Inferior parietal cortex (tissue), 1 donor: ENCODE measurements around the gene DUOXA1.
"Not testable (repeated sequence)": the region's sequence is repeated elsewhere in the genome, so short reads cannot be mapped to it uniquely, and the experiment has no call there.

ENCODE experiments used
- DNase-seq: peaks from one replicate; pipeline ENCODE4 v3.0.0-alpha.2; 2016; ENCODE audit errors: extremely low spot score

Gene DUOXA1

GRCh38 chr15:45112591-45113379 is 16.9 kb downstream of the DUOXA1 start:
- DNase-seq = no peak

- DNase-seq = no peak
These were observed 17.5 kb downstream of the DUOXA1 start for GRCh38 chr15:45112143-45112590.

- no peak for DNase-seq
These were observed 18.1 kb downstream of the DUOXA1 start for GRCh38 chr15:45111390-45112142.

GRCh38 chr15:45110256-45110820 is 19.3 kb downstream of the DUOXA1 start:
- no peak for DNase-seq

GRCh38 chr15:45107941-45108630 is 21.6 kb downstream of the DUOXA1 start:
- no peak for DNase-seq

GRCh38 chr15:45106002-45106790 is 23.5 kb downstream of the DUOXA1 start:
- no peak for DNase-seq

- DNase-seq = no peak
These were observed 24.1 kb downstream of the DUOXA1 start for GRCh38 chr15:45105586-45105985.

- not testable (repeated sequence) for DNase-seq
These were observed 25.5 kb downstream of the DUOXA1 start for GRCh38 chr15:45104170-45104569.

- no peak for DNase-seq
These were observed 27.5 kb downstream of the DUOXA1 start for GRCh38 chr15:45102226-45102625.

- no peak for DNase-seq
These were observed 27.9 kb downstream of the DUOXA1 start for GRCh38 chr15:45101749-45102148.

GRCh38 chr15:45100884-45101625 is 28.6 kb downstream of the DUOXA1 start:
- no peak for DNase-seq

GRCh38 chr15:45099549-45100165 is 30.0 kb downstream of the DUOXA1 start:
- DNase-seq = no peak

GRCh38 chr15:45097466-45097865 is 32.2 kb downstream of the DUOXA1 start:
- DNase-seq = no peak

- no peak for DNase-seq
These were observed 34.0 kb downstream of the DUOXA1 start for GRCh38 chr15:45095661-45096060.

- no peak for DNase-seq
These were observed 35.3 kb downstream of the DUOXA1 start for GRCh38 chr15:45094358-45094730.

- DNase-seq = no peak
These were observed 35.9 kb downstream of the DUOXA1 start for GRCh38 chr15:45093622-45094357.

- no peak for DNase-seq
These were observed 36.7 kb downstream of the DUOXA1 start for GRCh38 chr15:45093013-45093412.

- DNase-seq = no peak
These were observed 38.1 kb downstream of the DUOXA1 start for GRCh38 chr15:45091576-45091975.

GRCh38 chr15:45091161-45091560 is 38.5 kb downstream of the DUOXA1 start:
- DNase-seq = no peak
